IPS-15b (cell line): ENCODE data around the gene RAB10.

Experiments used
- H3K27me3 ChIP-seq: one replicate; pipeline ENCODE4 v1.6.1; 2013; ENCODE audit warnings: low read length; ENCODE audit not compliant: control insufficient read depth, insufficient read depth
- H3K36me3 ChIP-seq: one replicate; pipeline ENCODE4 v1.6.1; 2013; ENCODE audit warnings: low read length; ENCODE audit not compliant: control insufficient read depth, insufficient read depth
- H3K4me1 ChIP-seq: one replicate; pipeline ENCODE4 v1.6.1; 2013; ENCODE audit warnings: mild to moderate bottlenecking, low read length; ENCODE audit not compliant: control insufficient read depth, insufficient read depth
- H3K4me3 ChIP-seq: one replicate; pipeline ENCODE4 v1.5.1; 2013; ENCODE audit warnings: low read depth, low read length
- H3K9ac ChIP-seq: one replicate; pipeline ENCODE4 v1.6.1; 2013; ENCODE audit warnings: low read depth, mild to moderate bottlenecking, low read length
- H3K9me3 ChIP-seq: one replicate; pipeline ENCODE4 v1.6.1; 2013; ENCODE audit warnings: mild to moderate bottlenecking, low read length; ENCODE audit not compliant: control insufficient read depth, insufficient read depth

RAB10 gene

DNA sequence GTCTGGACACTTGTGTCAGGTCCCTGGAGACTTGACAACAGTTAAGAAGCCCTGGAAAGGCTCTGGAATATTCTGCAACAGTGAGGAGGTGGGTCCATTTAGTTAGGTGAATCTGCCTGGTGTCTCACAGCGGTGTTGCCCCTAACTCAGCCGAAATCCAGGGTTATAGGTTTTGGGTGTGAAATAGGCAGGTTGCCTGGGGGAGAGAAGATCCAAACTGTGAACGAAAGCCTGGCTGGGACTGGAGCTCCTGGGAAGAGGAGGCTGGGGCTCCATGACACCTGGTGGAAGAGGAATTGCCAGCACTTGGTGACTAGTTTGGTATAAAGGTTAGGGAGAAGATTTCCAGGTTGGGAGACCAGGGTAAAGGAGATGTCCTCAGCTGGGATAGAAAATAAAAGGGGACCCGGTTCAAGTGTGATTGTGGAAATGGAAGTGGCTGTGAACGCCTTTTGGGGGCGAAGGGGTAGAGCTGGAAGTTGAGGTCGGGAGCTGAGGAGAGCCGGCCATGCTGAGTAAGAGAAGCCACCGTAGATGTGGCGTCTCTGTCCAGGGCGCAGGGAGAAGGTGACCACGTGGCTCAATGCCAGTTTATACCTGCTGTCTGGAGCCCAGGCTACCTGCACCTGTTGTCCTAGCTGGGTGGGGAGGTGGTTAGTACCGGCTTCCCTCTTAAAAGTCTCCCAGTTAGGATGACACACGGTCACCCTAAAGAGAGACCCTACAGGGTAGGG lies 136.0 kb downstream of the RAB10 start:
- peaks cover 3% of the 10 kb centered on the region for H3K27me3 ChIP-seq
- no peaks in the 10 kb centered on the region for H3K9me3 ChIP-seq
- no peak overlapping the region for H3K4me3 ChIP-seq

DNA sequence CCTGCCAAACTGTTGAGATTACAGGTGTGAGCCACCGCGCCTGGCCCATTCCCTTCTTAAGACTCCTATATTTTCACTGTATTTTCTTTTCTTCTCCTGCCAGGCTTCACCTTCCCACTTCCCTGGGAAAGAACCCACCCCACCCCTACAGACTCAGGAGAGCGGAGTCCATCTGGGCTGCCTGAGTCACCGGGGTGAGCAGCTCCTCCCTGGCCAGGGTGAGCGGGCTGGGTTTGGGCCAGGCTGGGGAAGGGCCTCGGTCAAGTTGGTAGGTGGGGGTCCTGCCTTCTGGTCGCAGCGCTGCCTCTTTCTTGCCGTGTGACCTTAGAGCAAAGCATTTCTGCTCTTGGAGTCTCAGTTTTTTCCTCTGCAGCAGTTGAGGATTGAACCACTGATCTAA lies 136.9 kb downstream of the RAB10 start:
- H3K4me3 ChIP-seq, result no peak overlapping the region

More for the DNA sequence above, 136.0 kb downstream of the RAB10 start:
- Histone ChIP-seq H3K36me3 (no peaks in the 10 kb centered on the region), H3K4me1 (peaks cover 4% of the 10 kb centered on the region), H3K9ac (no peak overlapping the region)

DNA sequence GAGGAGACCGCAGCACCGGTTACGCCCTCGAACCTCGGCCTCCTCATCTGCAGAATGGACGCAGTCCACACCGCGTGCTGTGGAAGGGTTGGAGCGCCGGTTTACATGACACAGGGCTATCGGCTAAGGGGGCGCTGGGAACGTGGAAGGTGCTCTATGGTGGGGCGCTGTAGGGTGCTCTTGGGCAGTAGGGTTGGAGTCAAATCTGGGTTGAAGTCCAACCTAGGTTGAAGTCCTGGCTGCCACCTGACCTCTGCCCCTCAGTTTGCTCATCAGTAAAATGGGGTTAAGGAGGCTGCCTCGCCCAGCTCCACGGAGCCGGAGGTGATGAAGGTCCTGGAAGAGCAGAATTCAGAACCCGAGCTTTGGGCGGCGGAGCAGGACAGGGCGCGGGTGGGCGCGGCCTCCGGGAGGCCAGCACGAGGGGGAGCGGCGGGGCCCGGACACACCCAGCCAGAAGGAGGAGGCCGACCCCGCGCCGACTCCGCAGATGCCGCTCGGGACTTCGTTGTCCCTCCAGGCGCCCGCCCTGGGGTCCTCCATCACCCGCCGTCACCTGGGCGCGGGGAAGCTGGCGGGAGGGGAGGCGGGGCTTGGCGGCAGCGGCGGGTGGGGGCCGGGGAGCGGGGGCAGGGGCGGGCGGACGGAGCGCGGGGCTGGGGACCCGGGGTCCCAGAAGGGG lies 138.4 kb downstream of the RAB10 start:
- Histone ChIP-seq H3K4me3 (peak overlapping the region; percentile 49), H3K9ac (no peak overlapping the region), H3K27me3 (peaks cover 3% of the 10 kb centered on the region), H3K9me3 (no peaks in the 10 kb centered on the region), H3K36me3 (no peaks in the 10 kb centered on the region), H3K4me1 (peaks cover 4% of the 10 kb centered on the region)

More for the DNA sequence above, 136.9 kb downstream of the RAB10 start:
- Histone ChIP-seq H3K9ac (no peak overlapping the region), H3K9me3 (no peaks in the 10 kb centered on the region), H3K4me1 (peaks cover 4% of the 10 kb centered on the region), H3K36me3 (no peaks in the 10 kb centered on the region), H3K27me3 (peaks cover 3% of the 10 kb centered on the region)

DNA sequence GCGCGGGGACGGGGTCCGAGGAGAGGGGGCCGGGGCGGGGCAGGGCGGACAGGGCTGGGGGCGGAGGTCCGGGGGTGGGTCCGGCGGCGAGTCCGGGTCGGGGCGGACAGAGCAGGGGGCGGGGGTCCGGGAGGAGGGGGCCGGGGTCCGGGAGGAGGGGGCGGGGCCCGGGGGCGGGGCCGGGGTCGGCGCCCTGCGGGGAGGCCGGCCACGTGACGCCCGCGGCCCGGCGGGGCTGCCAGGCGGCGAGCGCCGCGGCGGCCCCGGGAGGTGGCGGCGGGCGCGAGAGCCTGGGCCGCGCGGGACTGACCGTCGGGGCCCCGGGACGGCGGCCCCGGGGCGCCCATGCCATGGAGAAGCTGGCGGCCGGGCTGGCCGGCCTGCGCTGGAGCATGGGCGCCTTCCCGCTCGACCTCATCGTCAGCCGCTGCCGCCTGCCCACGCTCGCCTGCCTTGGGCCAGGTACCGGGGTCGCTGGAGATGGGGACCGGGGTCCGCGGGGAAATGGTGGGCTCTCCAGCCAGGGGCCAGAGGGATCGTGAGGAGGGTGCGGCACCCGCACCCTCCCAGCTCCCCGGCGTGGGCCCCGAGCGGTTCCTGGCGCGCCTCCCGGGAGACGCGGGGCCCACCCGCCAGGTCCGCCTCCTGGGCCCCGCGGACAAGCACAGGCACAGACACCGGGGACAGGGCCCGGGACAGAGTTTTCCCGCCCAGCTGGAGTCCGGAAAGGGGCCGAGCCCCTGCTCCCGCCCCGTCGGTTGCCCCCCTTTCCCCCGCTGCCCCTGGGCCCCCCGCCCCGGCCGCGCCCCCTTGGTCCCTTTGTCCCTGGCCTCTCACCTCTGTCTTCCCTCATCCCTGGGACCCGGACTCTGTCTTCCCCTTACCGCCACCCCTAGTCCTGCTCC lies 139.2 kb downstream of the RAB10 start, which contains the start of gene GAREM2:
GAREM2 (plus strand) TSS at position 218 of the 905 bp plus-strand sequence; CDS start at position 351, 133 bp downstream.
- no peaks in the 10 kb centered on the region for H3K36me3 ChIP-seq
- H3K9ac ChIP-seq, result no peak within 1 kb of the TSS
- peak within 1 kb of the TSS; percentile 67 for H3K4me3 ChIP-seq
- H3K27me3 ChIP-seq, result peaks cover 3% of the 10 kb centered on the region
- H3K9me3 ChIP-seq, result no peaks in the 10 kb centered on the region
- peaks cover 4% of the 10 kb centered on the region for H3K4me1 ChIP-seq

DNA sequence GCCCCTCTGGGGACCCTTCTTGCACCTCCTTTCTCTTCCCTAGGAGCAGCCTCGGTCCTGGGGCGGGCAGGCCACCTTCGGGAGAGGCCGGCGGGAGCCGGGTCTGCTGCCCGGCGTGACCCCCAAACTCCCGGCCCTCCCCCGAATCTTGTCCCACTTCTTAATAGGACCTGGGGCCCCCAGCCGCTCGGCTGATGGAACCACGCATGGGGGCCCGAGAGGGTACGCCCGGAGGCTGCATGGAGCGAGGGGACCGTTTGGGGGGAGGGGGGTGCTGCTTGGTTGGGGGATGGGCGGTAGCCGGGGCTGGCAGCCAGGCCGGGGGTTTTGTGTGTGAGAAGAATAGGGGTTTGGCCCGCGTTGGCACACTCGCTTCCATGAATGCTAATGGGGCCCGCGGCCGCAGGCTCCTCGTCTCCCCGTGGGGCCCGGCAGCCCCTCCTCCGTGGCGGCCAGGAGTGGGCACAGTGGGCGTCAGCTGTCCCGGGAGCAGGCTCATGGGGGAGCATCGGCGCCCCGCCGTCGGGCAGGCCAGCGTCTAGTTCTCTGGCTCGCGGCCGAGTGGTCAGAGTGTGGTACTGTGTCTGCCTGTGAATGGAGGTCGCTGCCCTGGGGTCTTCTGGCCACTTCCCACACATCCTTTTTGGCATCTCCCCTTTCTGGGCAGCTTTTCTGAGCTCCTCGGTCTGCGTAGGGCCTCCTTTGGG lies 140.0 kb downstream of the RAB10 start:
- H3K27me3 ChIP-seq, result peaks cover 3% of the 10 kb centered on the region
- H3K9ac ChIP-seq, result no peak overlapping the region
- H3K9me3 ChIP-seq, result no peaks in the 10 kb centered on the region
- H3K4me1 ChIP-seq, result peaks cover 4% of the 10 kb centered on the region
- H3K36me3 ChIP-seq, result no peaks in the 10 kb centered on the region
- H3K4me3 ChIP-seq, result peak overlapping the region; percentile 67

DNA sequence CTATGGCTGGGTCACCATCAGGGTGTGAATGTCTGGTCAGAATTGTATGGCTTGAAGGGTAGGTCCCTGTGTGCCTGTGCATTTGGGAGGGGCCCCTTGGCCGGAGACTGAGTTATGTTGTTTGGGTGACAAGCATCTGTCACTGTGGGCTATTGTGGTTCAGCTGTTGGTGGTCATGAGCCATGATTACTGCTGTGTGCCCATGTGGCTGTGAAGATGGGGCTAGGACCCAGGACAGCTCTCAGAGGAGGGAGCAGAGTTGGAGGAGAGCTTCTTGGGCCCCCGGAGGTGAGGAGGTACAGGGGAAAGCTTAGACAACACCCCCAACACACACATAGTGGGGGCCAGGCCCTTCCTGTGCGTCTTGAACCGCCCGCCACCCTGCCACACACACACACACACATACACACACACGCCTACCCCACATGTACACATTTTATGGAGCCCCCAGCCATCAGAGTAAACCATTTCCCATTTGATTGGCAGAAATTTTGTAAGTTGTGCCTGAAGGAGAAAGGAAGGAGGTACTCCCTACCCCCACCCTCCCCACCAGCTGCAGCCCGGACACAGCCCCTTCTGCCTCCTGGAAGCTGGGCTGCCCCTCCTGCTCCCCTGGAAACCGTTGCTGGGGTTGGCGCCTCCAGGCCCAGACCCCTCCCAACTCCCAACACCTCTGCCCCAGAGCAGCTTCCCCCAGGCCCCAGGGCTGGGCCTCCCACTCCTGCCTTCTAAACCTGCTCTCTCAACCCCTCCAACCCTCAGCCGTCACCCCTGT lies 141.0 kb downstream of the RAB10 start:
- Histone ChIP-seq H3K4me3 (peak overlapping the region; percentile 67), H3K9ac (no peak overlapping the region), H3K4me1 (peaks cover 7% of the 10 kb centered on the region), H3K27me3 (peaks cover 3% of the 10 kb centered on the region), H3K36me3 (no peaks in the 10 kb centered on the region), H3K9me3 (no peaks in the 10 kb centered on the region)

DNA sequence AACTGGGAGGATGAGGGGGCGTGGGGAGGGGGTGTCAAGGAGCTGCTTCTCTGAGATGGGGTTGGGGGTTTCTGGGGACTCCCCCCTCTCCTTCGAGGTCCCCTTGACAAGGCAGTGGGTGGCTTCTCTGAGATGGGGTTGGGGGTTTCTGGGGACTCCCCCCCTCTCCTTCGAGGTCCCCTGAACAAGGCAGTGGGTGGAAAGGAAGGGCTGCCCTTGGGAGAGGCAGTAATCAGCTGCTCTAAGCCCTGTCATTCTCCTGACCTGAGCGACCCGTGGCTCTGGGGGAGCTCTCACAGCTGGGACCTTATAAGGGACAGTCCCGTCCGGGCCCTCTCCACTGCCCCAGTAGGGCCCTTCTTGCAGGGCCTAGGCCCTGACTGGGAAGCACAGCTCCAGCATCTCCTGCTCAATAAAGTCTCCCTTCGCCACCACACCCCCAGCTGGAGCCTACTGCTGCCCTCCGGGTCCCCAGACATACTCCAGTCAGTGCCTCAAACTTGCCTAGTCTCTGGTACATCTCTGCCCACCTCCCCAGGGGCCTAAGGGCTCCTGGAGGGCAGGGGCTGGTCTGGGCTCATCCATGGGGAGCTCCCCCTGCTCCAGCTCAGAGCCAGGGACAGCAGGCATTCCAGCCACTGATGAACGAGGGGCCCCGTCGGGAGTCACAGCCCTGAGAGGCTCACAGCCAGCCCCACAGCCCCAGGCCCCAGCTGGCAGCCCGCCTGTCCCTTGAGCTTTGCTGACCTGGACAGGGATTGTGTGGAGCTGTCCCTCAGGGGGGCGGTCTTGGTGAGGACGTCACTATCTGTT lies 141.8 kb downstream of the RAB10 start:
- Histone ChIP-seq H3K9ac (no peak overlapping the region), H3K27me3 (peaks cover 3% of the 10 kb centered on the region), H3K4me3 (no peak overlapping the region), H3K4me1 (peaks cover 10% of the 10 kb centered on the region), H3K36me3 (no peaks in the 10 kb centered on the region), H3K9me3 (no peaks in the 10 kb centered on the region)

DNA sequence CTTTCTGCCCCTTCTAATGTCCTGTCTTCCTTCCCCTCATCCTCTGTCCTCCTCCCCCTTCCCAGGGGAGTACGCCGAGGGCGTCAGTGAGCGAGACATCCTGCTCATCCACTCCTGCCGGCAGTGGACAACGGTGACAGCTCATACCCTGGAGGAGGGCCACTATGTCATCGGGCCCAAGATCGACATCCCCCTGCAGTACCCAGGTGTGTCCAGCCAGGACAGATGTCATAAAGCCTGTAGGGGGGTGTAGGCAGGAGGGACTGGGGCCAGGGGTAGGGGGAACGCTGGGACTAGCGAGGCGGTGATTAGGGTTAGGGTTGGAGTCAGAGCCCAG lies 142.4 kb downstream of the RAB10 start:
- no peaks in the 10 kb centered on the region for H3K9me3 ChIP-seq
- H3K27me3 ChIP-seq, result peaks cover 3% of the 10 kb centered on the region
- peaks cover 10% of the 10 kb centered on the region for H3K4me1 ChIP-seq
- H3K36me3 ChIP-seq, result no peaks in the 10 kb centered on the region
- H3K9ac ChIP-seq, result no peak overlapping the region
- H3K4me3 ChIP-seq, result no peak overlapping the region

DNA sequence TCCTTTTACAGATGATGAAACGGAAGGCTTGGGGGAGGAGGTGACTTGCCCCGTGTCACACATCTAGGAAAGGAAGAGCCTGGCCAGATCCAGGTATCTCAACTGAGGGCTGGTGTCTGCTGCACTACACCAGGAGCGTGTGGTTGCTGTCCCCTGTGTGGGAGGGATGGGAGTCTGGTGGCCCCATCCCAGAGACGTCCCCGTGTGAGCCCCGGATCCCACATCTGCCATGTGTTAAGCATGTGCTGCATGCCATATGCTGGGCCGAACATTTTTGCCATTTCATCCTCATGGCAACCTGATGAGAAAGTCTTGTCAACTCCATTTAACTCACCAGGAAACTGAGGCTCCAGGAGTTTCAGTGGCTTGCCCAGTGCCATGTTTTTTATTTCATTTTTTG lies 143.2 kb downstream of the RAB10 start:
- Histone ChIP-seq H3K9me3 (no peaks in the 10 kb centered on the region), H3K4me1 (peaks cover 10% of the 10 kb centered on the region), H3K36me3 (no peaks in the 10 kb centered on the region), H3K9ac (no peak overlapping the region), H3K27me3 (peaks cover 3% of the 10 kb centered on the region), H3K4me3 (no peak overlapping the region)

DNA sequence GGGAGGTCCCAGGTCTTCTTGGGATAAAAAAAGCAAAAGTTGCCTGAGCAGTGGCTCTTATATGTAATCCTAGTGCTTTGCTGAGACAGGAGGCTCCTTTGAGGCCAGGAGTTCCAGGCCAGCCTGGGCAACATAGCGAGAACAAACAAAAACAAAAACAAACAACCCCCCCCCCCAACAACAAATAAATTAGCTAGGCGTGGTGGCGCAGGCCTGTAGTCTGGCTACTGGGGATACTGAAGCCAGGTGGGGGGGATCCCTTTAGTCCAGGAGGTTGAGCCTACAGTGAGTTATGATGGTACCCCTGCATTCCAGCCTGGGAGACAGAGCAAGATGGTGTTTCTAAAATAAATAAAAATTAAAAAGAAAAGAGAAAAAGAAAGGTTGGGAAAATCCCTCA lies 144.4 kb downstream of the RAB10 start:
- peaks cover 5% of the 10 kb centered on the region for H3K27me3 ChIP-seq
- H3K4me3 ChIP-seq, result peak overlapping the region; percentile 53
- H3K9ac ChIP-seq, result no peak overlapping the region

More for the DNA sequence above, 144.4 kb downstream of the RAB10 start:
- peaks cover 10% of the 10 kb centered on the region for H3K4me1 ChIP-seq
- peaks cover 3% of the 10 kb centered on the region for H3K36me3 ChIP-seq
- H3K9me3 ChIP-seq, result no peaks in the 10 kb centered on the region
